GM19351 (cell line): Measurements from ENCODE around the gene ZCCHC8.
A peak's percentile ranks its signal among the peaks of the same experiment; 100 is the strongest.
"Not testable (repeated sequence)": the region's sequence is repeated elsewhere in the genome, so short reads cannot be mapped to it uniquely, and the experiment has no call there.

Source experiments
- ATAC-seq: cut with Tn5 transposase; IDR thresholded peaks from one replicate; pipeline ENCODE4 v1.9.1; 2021; ENCODE audit warnings: mild to moderate bottlenecking, moderate library complexity; ENCODE audit not compliant: unreplicated experiment

Gene ZCCHC8

DNA sequence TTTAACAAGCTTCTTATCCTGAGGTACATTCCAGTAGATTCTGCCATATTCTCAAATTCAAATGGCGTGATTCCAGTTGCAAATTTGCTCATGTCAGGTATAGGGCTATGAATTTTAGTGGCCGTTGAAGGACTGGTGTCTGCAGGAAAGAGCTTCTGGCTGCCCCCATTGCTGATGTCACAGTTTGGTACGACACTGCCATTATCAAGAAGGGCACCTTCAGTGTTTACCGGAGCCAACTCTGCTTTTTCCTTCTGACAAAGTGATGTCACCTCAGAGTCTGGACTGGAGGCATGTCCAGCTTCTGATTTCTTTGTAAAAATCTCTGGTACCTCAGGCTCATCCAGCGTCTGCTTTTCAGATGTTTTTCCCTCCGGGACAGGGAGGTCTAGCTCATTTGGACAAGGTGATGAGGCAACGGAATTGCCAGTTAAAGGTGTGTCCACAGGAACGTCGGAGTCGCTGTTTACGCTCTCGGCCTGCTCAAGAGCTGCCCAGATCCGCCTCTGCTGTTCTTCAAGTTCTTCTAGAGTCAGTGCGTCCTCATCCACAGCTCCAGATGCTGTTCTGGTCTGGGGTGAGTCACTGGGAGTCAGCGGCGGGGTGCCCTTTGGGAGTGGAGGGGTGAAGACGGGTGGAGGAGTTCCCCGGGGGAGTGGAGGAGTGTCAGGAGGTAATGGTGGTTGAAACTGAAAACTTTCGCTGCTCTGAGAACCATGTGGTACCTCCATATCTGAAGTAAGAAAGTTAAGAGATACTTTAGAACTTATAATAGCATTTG lies 27.0 kb downstream of the ZCCHC8 start:
- peak; percentile 43 for ATAC-seq

DNA sequence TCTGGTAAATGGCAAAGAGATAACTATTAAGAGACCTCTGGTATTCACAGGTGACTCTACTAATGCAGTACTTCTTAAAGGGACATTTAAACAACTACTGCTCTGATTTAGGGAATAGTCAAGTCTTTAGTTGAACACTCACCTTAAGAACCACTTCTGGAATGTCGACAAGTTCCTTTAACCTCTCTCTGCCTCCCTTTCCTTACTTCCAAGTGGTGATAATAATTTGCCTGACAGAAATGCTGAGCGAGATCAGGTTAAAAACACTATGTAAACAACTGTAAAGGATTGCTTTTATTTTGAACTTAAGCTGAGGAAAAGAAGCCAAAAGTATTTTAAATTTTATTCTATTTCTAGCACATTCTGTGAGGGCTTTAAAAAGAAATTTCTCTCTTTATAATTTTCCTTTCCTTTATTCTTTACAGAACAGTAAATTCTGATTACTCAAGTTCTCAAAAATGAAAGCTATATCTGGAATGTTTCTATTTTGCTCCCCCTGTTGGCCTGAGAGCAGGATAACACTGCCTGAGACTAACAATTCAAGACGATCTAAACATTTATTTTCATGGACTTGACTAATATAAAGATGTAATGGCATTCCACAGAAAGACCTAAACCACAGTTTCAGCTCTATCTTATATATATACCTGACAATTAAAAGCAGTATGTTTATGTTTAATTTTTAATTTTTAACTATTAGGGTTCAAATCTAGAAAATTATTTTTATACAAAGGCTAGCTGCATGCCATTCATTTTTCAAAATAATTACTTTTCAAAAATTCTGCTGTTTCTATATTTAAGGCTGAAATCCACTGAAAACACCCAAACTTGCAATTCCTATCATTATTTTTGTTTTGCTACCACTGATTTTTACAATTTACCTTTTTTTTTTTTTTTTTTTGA lies 29.2 kb downstream of the ZCCHC8 start:
- no peak for ATAC-seq

DNA sequence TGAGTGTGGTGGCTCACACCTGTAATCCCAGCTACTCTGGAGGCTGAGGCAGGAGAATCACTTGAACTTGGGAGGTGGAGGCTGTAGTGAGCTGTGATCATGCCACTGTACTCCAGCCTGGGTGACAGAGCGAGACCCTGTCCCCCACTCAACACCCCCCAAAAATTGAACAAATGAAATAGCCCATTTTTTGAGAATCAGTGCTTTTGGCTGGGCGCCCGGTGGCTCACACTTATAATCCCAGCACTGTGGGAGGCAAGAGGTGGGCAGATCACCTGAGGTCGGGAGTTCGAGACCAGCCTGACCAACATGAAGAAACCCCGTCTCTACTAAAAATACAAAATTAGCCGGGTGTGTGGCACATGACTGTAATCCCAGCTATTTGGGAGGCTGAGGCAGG lies 30.2 kb downstream of the ZCCHC8 start:
- not testable (repeated sequence) for ATAC-seq

DNA sequence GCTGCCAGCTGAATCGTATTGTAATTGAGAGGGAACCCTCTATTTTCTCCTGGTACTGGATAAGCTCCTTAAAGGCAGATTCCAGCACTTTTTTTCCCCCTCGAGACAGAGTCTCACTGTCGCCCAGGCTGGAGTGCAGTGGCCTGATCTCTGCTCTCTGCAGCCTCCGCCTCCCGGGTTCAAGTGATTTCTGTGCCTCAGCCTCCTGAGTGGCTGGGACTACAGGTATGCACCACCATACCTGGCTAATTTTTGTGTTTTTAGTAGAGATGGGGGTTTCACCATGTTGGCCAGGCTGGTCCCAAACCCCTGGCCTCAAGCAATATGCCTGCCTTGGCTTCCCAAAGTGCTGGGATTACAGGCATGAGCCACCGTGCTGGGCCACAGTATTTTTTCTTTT lies 30.9 kb downstream of the ZCCHC8 start:
- not testable (repeated sequence) for ATAC-seq

DNA sequence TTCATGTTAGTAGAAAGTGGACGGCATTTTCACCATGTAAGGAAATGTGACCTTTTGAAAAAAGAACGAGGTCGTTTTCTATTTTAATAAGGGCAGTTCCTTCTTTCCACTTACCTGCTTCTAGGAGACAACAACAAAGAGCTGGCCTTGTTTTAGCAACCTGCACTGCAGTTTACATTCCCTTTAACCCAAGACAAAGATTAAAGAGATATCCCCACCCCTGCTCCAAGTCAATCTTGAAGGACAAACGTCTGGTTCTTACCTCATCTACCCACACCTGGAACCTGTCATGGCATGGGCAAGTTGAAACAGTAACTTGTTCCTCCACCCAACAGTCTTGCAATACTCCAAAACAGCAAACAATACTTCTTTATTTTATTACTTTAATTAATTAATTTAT lies 32.7 kb downstream of the ZCCHC8 start:
- ATAC-seq, result no peak

DNA sequence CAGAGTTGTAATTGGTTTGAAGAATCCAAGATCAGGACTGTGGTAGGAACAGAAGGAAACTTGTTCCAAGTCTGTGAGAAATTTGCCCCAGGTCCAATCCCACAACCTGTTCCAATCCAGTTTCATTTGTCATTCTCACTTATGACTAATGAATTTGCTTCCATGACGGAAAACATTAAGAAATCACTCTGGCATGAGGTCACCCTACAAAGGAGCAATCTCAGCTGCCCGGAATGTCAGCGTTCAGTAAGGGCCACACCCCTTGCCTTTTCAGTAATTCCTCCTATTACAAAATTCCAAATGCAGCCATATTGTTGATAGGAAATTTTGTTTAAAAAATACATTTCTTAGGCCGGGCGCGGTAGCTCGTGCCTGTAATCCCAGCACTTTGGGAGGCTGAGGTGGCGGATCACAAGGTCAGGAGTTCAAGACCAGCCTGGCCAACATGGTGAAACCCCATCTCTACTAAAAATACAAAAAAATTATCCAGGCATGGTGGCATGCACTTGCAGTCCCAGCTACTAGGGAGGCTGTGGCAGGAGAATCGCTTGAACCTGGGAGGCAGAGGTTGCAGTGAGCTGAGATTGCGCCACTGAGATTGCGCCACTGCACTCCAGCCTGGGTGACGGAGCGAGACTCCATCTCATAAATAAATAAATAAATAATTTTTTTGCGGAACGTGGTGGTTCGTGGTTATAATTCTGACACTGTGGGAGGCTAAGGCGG lies 36.3 kb downstream of the ZCCHC8 start:
- not testable (repeated sequence) for ATAC-seq

DNA sequence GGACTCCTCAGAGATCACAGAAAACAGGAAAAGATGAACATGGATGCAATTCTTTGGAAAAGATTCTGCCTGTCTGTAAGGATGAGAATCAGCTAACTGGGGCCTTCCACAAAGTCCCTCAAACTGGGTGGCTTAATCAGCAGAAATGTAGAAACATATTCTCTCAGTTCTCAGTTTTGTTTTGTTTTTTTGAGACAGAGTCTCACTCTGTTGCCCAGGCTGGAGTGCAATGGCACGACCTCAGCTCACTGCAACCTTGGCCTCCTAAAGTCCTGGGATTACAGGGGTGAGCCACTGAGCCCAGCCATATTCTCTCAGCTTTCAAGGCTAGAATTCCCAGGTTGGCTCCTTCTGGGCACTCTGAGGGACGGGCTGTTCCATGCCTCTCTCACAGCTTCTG lies 40.1 kb downstream of the ZCCHC8 start:
- no peak for ATAC-seq

DNA sequence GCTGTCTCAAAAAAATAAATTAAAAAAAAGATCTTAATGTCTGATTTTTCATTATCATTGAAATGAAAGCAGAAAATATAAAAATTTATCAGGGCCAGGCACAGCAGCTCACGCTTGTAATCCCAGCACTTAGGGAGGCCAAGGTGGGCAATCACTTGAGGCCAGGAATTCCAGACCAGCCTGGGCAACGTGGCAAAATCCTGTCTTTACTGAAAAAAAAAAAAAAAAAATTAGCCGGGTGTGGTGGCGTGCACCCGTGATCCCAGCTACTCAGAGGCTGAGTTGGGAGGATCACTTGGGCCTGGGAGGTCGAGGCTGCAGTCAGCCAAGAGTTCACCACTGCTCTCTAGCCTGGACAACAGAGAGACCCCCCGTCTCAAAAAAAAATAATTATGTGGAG lies 40.7 kb downstream of the ZCCHC8 start:
- ATAC-seq, result no peak

DNA sequence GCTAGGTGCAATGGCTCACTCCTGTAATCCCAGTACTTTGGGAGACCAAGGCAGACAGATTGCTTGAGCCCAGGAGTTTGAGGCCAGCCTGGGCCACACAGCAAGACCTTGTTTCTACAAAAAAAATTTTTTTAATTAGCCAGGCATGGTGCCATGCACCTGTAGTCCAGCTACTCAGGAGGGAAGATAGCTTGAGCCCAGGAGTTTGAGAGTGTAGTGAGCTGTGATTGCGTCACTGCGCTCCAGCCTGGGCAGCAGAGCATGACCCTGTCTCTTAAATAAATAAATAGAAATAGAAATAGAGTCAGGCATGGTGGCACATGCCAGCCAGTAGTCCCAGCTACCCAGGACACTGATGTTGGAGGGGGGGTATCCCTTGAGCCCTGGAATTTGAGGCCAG lies 41.5 kb downstream of the ZCCHC8 start:
- no peak for ATAC-seq

DNA sequence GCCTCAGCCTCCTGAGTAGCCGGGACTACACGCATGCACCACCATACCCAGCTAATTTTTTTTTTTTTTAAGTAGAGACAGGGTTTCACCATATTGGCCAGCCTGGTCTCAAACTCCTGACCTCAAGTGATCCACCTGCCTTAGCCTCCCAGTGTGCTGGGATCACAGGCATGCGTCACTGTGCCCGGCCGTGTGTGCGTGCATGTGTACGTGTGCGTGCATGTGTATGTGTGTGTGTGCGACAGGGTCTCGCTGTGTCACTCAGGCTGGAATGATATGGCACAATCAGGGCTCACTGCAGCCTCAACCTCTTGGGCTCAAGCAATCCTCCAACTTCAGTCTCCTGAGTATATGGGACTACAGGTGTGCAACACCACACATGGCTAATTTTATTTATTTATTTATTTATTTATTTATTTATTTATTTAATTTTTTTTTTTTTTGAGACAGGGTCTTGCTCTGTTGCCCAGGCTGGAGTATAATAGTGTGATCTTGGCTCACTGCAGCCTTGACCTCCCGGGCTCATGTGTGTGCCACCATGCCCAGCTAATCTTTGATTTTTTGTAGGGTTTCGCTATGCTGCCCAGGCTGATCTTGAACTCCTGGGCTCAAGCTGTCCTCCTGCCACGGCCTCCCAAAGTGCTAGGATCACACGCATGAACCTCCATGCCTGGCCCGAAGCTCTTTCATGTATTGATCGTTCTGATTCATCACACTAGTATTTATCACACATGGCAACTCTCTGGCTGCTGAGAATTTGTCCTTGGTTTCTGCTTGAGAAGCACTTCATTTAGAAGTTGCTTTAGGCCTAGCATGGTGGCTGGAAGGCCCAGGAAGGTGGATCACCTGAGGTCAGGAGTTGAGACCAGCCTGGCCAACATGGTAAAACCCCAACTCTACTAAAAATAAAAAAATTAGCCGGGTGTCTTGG lies 42.4 kb downstream of the ZCCHC8 start:
- no peak for ATAC-seq

DNA sequence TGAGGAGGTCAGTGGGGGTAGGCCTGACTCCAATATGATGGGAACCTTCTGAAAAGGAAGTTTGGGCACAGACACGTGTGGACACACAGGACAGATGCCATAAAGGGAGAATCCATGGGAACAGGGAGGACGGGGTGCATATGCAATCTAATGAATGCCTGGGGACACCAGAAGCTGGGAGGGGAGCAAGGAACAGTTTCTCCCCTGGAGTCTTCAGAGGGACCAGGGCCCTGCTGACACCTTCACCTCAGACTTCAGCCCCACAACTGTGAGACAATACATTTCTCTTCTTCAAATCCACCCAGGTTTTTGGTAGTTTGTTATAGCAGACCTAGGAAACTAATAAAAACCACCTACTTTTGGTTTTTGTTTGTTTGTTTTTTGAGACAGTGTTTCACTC lies 43.1 kb downstream of the ZCCHC8 start:
- no peak for ATAC-seq

DNA sequence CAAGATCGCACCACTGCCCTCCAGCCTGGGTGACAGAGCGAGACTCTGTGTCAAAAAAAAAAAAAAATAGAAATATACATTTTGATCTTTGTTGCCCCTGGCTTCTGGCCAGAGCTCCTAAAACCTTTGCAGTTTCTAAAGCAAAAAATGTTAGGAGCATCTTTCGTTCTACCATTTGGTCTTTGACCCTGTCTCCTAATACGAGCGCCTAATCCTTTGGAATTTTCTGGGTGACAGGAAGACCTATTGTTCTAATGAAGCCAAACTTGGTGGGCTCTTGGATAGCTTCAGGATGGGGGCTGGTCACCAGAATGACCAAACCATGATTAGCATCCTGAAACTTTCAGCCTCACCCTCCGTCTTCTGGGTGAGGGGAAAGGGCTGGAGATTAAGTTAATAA lies 46.0 kb downstream of the ZCCHC8 start:
- ATAC-seq, result no peak

DNA sequence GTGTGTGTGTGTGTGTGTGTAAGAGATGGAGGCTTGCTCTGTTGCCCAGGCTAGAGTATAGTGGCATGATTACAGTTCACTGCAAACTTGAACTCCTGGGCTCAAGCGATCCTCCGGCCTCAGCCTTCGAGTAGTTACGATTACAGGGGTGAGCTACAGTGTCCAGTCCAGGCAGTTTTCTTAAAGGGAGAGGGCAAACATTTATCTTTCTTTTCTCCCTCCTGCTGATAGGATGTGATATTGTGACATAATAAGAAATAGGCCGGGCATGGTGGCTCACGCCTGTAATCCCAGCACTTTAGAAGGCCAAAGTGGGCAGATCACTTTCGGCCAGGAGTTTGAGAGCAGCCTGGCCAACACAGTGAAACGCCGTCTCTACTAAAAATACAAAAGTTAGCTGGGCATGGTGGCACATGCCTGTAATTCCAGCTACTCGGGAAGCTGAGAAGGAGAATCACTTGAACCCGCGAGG lies 46.4 kb downstream of the ZCCHC8 start:
- no peak for ATAC-seq

DNA sequence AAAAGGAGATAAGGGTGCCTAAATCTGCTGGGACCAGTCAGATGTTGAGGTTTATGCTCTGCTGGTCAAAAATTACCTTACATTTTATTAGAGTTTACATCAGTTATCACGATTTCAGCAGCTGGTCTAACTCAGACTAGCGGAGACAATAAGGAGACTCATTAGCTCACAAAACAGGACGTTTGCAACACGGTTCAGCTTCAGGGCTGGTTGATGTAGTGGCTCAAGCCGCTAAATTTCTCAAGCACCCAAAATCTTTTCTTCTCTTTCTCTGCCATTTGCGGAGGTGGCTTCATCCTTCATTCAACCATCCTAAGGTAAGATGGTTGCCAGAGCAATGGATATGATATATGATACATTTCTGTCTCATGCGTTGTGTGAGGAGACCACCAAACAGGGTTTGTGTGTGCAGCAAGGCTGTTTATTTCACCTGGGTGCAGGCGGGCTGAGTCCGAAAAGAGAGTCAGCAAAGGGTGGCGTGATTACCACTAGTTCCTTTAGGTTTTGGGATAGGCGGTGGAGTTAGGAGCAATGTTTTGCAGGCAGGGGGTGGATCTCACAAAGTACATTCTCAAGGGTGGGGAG lies 47.9 kb downstream of the ZCCHC8 start:
- ATAC-seq, result no peak

DNA sequence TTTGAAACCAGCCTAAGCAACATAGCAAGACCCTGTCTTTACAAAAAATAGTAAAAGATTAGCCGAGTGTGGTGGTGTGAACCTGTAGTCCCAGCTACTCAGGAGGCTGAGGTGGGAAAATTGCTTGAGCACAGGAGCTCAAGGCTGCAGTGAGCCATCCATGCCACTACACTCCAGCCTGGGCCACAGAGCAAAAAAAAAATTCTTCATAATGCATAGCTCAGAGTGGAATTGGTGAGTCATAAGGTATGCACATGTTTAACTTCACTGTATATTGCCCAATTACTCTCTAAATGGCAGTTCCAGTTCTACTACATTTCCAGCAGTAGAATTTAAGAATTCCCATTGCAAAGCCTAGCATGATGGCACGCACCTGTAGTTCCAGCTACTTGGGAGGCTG lies 51.4 kb downstream of the ZCCHC8 start:
- ATAC-seq, result no peak

DNA sequence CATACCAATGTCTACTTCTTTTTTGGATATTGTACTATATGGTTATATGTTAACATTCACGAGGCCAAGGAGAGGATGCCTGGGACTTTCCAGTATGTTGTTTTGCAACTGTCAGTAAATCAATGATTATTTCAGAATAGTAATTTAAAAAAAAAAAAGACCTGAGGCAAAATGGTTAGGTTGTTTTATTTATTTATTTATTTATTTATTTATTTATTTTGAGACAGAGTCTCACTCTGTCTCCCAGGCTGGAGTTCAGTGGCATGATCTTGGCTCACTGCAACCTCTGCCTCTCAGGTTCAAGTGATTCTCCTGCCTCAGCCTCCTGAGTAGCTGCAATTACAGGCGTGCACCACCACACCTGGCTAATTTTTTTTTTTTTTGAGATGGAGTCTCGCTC lies 52.9 kb downstream of the ZCCHC8 start:
- ATAC-seq, result not testable (repeated sequence)

DNA sequence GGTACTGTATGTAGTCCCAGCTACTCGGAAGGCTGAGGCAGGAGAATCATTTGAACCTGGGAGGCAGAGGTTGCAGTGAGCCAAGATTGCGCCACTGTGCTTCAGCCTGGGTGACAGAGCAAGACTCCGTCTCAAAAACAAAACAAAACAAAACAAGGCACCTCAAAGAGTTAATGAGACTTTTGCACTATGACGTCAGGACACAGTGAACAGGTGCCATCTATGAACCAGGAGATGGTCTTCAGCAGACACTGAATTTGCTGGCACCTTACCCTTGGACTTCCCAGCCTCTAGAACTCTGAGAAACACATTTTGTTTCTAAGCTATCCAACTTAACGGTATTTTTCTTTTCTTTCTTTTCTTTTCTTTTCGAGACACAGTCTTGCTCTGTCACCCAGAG lies 54.3 kb downstream of the ZCCHC8 start:
- not testable (repeated sequence) for ATAC-seq

DNA sequence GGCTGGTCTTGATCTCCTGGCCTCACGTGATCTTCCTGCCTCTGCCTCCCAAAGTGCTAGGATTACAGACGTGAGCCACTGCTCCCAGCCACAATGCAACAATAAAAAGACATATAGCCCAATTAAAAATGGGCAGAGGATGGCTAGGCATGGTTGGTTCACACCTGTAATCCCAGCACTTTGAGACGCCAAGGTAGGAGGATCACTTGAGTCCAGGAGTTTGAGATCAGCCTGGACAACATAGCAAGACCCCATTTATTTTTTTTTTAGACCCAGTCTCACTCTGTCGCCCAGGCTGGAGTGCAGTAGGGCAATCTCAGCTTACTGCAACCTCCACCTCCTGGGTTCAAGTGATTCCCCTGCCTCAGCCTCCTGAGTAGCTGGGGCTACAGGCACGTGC lies 56.7 kb downstream of the ZCCHC8 start:
- not testable (repeated sequence) for ATAC-seq

DNA sequence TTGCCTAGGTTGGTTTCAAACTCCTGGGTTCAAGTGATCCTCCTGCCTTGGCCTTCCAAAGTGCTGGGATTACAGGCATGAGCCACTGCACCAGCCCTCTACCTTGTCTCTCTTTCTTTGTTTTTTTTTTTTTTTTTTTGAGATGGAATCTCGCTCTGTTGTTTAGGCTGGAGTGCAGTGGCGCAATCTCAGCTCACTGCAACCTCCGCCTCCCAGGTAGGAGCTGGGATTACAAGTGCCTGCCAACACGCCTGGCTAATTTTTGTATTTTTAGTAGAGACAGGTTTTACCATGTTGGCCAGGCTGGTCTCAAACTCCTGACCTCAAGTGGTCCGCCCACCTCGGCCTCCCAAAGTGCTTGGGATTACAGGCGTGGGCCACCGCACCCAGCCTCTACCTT lies 61.9 kb downstream of the ZCCHC8 start:
- ATAC-seq, result not testable (repeated sequence)

DNA sequence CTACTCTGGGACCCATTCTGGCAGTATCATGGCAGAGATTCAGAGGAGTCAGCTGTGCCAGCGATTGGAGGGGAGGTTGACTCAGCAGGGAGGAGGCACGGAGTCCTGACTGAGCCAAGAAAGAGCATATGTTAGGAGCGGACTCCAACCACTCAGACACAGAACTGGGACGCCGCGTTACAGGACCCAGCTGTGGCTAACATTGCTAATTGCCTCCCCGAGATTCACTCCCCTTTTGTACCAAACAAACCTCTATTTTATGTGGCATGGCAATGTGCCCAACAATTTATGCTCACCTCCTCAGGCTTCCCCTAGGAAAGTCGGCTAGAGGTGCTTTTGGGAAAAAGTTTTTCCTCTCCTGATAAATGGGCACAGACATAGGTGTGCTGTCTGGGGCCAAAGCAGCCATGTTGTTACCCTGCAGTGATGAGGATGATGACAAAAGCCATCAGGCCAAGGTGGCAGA lies 63.0 kb downstream of the ZCCHC8 start:
- no peak for ATAC-seq
